OCI-LY3 (cell line): ENCODE data around the gene PCSK6.

Experiments
- H2AFZ ChIP-seq: fragments of 200-600, 300-600 bp; shearing (Covaris generic); 2 replicates; pipeline ENCODE4 v1.6.0; 2014; ENCODE audit warnings: antibody characterized with exemption, low read depth, low read length
- H3K27ac ChIP-seq: fragments of 200-600, 300-600 bp; sonication (generic); 2 replicates; pipeline ENCODE4 v1.5.1; 2014; ENCODE audit warnings: mild to moderate bottlenecking, low read length, moderate library complexity, mixed read lengths
- H3K27me3 ChIP-seq: fragments of 200-600, 300-600 bp; sonication (generic); 2 replicates; pipeline ENCODE4 v1.6.1; 2014; ENCODE audit warnings: low read depth, low read length, mixed read lengths
- H3K36me3 ChIP-seq: fragments of 200-600, 300-600 bp; sonication (generic); replicated peaks from 2 replicates; pipeline ENCODE3; 2014; ENCODE audit warnings: low read depth, low read length, mixed read lengths
- H3K4me1 ChIP-seq: fragments of 300-600, 200-600 bp; sonication (generic); 2 replicates; pipeline ENCODE4 v1.6.1; 2014; ENCODE audit warnings: low read length, mixed read lengths
- H3K4me2 ChIP-seq: fragments of 200-600, 300-600 bp; sonication (generic); 2 replicates; pipeline ENCODE4 v1.6.1; 2014; ENCODE audit warnings: low read length, mixed read lengths
- H3K4me3 ChIP-seq: fragments of 300-600, 200-600 bp; sonication (generic); 2 replicates; pipeline ENCODE4 v1.5.1; 2014; ENCODE audit warnings: antibody characterized with exemption, mild to moderate bottlenecking, low read length, moderate library complexity
- H3K79me2 ChIP-seq: fragments of 300-600, 200-600 bp; shearing (Covaris generic); 2 replicates; pipeline ENCODE4 v1.6.1; 2014; ENCODE audit warnings: mild to moderate bottlenecking, low read length, mixed read lengths
- H3K9ac ChIP-seq: fragments of 300-600, 200-600 bp; shearing (Covaris generic); 2 replicates; pipeline ENCODE4 v1.6.0; 2014; ENCODE audit warnings: mild to moderate bottlenecking, low read length, moderate library complexity
- H3K9me3 ChIP-seq: fragments of 200-600, 300-600 bp; shearing (Covaris generic); 2 replicates; pipeline ENCODE4 v1.6.1; 2014; ENCODE audit warnings: low read length, mixed read lengths; ENCODE audit not compliant: insufficient read depth
- H4K20me1 ChIP-seq: fragments of 200-600, 300-600 bp; sonication (generic); 2 replicates; pipeline ENCODE4 v1.6.1; 2016; ENCODE audit warnings: low read length, mixed read lengths; ENCODE audit not compliant: insufficient read depth
- CTCF ChIP-seq: fragments of 200-600, 300-600 bp; sonication (generic); IDR thresholded peaks from 2 replicates; pipeline ENCODE4 v1.5.1; 2014; ENCODE audit warnings: antibody characterized with exemption, low read length, low read depth
- EZH2phosphoT487 ChIP-seq: fragments of 200-600 bp; shearing (Covaris generic); IDR thresholded peaks from 2 replicates; pipeline ENCODE4 v1.6.1; 2018; ENCODE audit warnings: antibody characterized with exemption, mixed run types, low read depth

Gene PCSK6

DNA sequence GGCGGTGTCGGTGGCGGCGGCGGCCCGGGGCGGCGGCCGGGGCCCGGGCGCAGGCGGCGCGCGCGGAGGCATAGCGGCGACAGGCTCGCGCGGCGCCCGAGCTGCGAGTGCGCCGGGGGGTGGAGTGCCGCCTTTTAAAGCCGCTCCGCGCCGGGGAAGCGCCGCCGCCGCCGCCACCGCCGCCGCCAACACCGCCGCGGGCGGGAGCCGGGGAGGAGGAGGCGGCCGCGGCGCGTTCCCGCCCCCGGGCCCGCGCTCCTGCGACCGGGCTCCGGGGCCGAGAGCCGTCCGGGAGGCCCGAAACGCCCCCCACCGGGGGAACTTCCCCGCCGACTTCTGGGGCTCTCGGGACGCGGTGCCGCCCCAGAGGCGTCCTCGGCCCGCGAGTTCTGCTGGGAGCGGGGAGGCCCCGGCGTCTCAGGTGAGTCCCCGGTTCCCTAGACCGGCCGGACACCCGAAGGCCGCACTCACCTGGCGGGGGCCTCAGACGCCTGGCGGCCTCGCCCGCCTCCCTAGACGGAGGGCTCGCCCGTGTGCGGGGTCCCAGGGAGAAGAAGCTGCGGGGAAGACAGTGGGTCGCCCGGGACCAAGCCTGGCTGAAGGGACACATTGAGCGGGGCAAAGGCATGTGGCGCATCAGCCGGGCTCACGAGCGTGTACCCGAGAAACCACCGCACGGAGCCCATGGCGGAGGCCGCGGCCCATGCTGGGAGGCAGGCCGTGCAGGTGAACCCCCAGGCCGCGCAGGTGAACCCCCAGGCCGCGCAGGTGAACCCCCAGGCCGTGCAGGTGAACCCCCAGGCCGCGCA is at the start of gene PCSK6:
Gene PCSK6, minus strand, starts transcription at position 109 of the 809 bp plus-strand sequence. Its CDS starts 37 bp downstream, at position 72.
- Histone ChIP-seq H3K79me2 (no peaks in the 10 kb centered on the region), H3K9ac (no peak within 1 kb of the TSS), H3K9me3 (no peaks in the 10 kb centered on the region), H3K27ac (no peak within 1 kb of the TSS), H3K36me3 (no peaks in the 10 kb centered on the region), H3K27me3 (peaks cover 23% of the 10 kb centered on the region), H3K4me1 (peaks cover 11% of the 10 kb centered on the region), H4K20me1 (no peaks in the 10 kb centered on the region), H2AFZ (no peak within 1 kb of the TSS), H3K4me3 (no peak within 1 kb of the TSS), H3K4me2 (no peak within 1 kb of the TSS)
- TF ChIP-seq CTCF = no peak
- TF ChIP-seq EZH2phosphoT487 = no peak

- Histone ChIP-seq H3K4me3 (no peak overlapping the region), H3K4me2 (no peak overlapping the region), H3K9me3 (no peaks in the 10 kb centered on the region), H3K4me1 (no peaks in the 10 kb centered on the region), H3K27ac (no peak overlapping the region), H4K20me1 (no peaks in the 10 kb centered on the region), H3K36me3 (no peaks in the 10 kb centered on the region), H3K27me3 (peaks cover 19% of the 10 kb centered on the region), H3K79me2 (no peaks in the 10 kb centered on the region), H3K9ac (no peak overlapping the region), H2AFZ (no peak overlapping the region)
- TF ChIP-seq EZH2phosphoT487 (no peak), CTCF (no peak)
These were observed 49.5 kb upstream of the PCSK6 start for GRCh38 chr15:101538996-101539395.

- TF ChIP-seq CTCF = no peak
- no peak for TF ChIP-seq EZH2phosphoT487
- no peaks in the 10 kb centered on the region for H4K20me1 ChIP-seq
- H3K4me3 ChIP-seq = no peak overlapping the region
- no peaks in the 10 kb centered on the region for H3K79me2 ChIP-seq
- H2AFZ ChIP-seq = no peak overlapping the region
- H3K27ac ChIP-seq = no peak overlapping the region
- H3K4me1 ChIP-seq = no peaks in the 10 kb centered on the region
- no peak overlapping the region for H3K4me2 ChIP-seq
- H3K9me3 ChIP-seq = no peaks in the 10 kb centered on the region
- H3K36me3 ChIP-seq = no peaks in the 10 kb centered on the region
- peaks cover 19% of the 10 kb centered on the region for H3K27me3 ChIP-seq
- H3K9ac ChIP-seq = no peak overlapping the region
These were observed 48.7 kb upstream of the PCSK6 start for GRCh38 chr15:101538177-101538576.

- no peaks in the 10 kb centered on the region for H3K4me1 ChIP-seq
- no peak for TF ChIP-seq EZH2phosphoT487
- TF ChIP-seq CTCF = no peak
- H3K79me2 ChIP-seq = no peaks in the 10 kb centered on the region
- H3K27ac ChIP-seq = no peak overlapping the region
- no peaks in the 10 kb centered on the region for H3K36me3 ChIP-seq
- H3K4me2 ChIP-seq = no peak overlapping the region
- H3K4me3 ChIP-seq = no peak overlapping the region
- peaks cover 19% of the 10 kb centered on the region for H3K27me3 ChIP-seq
- no peaks in the 10 kb centered on the region for H4K20me1 ChIP-seq
- H3K9me3 ChIP-seq = no peaks in the 10 kb centered on the region
- H2AFZ ChIP-seq = no peak overlapping the region
- H3K9ac ChIP-seq = no peak overlapping the region
These were observed 48.1 kb upstream of the PCSK6 start for GRCh38 chr15:101537483-101538080.
